Activated CD4-positive, alpha-beta T cell treated with anti-CD3 and anti-CD28 coated beads for 1 hour (primary cell): Measurements from ENCODE around the gene SHTN1.
A peak's percentile ranks its signal among the peaks of the same experiment; 100 is the strongest.

Experiments used
- DNase-seq: peaks from one replicate; pipeline ENCODE4 v3.0.0-alpha.2; 2020

The SHTN1 gene

GRCh38 chr10:117005026-117005526 lies at the start of gene SHTN1:
Gene SHTN1 (minus strand): TSS chr10:117005187. CDS start chr10:117005079, 108 bp downstream.
- DNase-seq: peak; percentile 12

DNA sequence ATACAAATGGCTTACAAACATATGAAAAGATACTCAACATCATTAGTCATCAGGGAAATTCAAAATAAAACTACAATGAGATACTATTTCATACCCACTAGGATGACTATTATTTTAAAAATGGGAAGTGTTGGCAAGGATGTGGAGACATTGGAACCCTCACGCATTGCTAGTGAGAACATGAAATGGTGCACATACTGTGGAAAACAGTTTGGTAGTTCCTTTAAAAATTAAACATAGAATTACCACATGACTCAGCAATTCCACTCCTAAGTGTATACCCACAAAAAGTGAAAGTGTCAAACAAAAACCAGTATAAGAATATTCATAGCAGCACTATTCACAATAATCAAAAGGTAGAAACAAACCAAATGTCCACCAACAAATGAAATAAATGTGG lies 48.5 kb upstream of the SHTN1 start:
- DNase-seq: no peak

GRCh38 chr10:117047947-117048346 lies 43.0 kb upstream of the SHTN1 start:
- no peak for DNase-seq

DNA sequence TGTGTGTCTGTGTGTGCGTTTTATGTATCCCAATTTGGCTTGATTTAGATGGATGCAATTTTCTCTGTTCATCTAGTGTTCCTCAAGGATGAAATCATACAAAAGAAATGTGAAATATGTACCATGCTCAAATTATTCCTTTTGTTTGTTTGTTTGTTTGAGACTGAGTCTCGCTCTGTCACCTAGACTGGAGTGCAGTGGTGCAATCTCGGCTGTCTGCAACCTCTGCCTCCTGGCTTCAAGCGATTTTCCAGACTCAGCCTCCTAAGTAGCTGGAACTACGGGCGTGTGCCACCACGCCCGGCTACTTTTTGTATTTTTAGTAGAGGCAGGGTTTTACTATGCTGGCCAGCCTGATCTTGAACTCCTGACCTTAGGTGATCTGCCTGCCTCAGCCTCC lies 11.3 kb upstream of the SHTN1 start:
- DNase-seq: no peak

DNA sequence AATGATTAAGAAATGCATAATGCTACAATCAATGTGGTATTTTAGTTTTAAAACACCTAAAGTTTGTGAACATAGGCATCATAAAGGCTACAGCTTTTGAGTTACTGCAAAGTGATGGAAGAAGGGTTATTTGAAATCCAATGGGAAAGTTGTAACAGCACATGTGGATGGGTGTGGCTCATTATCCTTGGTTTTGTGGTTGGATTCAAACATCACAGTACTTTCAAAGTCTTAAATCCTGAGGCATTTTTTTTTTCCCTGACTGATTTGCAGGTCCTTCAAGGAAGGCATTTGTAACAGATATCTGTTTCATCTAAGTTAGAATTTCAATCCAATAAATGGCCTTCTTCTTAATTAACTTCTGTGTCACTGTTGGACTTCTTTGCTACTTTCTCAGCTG lies 9.8 kb upstream of the SHTN1 start:
- DNase-seq: no peak

GRCh38 chr10:117007080-117007479 lies 2.1 kb upstream of the SHTN1 start:
- no peak for DNase-seq

- DNase-seq: no peak
Measured at GRCh38 chr10:117005527-117006055, 604 bp upstream of the SHTN1 start.

DNA sequence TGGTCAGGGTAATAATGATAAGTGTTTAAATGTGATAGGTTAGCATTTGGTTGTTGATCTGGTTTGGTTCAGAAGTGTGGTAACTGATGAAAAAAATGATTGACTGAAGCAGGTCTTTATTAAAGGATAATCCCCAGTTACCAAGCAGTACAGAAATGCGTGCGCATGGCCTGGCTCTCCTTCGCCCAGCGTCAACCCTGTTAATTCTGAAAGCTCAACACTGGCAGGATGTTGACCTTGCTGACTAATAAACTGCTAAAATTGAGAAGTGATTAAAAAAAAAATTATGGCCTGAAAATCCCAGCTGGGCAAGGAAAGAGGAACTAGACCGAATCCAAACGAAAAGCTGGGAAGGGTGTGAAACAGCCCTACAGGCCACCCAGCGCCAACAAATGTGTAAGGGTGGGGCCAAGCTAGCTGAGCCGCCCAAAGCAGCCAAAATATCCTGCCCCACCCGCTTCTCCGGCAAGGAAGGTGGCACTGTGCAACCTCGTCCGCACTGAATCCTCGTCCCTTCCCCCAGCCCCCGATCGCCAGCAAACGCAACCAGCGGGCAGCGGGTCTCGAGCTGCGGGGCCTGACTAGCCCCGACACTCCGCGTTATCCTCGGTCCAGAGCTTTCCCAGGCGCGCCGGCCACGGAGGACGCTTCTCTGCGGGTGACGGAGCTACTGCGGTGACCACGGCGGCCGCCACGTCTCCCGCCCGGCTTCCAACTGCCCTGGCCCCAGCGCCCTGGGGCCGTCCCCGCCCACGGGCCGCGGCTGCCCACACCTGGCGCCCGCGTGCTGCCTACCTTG lies 561 bp downstream of the SHTN1 start:
- DNase-seq: no peak

DNA sequence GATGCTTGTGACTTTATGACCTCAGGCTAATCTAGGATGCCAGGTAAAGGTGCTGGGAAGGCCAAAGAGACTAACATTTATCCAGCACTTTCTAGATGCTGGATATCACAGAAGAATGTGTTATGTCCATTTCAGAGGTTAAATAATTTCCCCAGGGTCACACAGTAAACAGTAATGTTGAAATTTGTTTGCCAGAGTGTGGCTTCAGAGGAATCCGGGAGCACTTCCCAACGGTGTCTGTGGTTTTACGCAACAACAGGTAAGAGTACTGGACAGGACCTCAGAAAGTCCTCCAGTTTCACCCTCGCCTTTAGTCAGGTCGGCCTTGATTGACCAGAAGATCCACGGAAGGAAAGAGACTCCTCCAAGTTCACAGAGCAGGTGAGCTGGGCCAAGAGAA lies 1.7 kb downstream of the SHTN1 start:
- no peak for DNase-seq

- no peak for DNase-seq
Measured at GRCh38 chr10:117002206-117002605, 2.8 kb downstream of the SHTN1 start.

GRCh38 chr10:117001144-117001543 lies 3.8 kb downstream of the SHTN1 start:
- no peak for DNase-seq

DNA sequence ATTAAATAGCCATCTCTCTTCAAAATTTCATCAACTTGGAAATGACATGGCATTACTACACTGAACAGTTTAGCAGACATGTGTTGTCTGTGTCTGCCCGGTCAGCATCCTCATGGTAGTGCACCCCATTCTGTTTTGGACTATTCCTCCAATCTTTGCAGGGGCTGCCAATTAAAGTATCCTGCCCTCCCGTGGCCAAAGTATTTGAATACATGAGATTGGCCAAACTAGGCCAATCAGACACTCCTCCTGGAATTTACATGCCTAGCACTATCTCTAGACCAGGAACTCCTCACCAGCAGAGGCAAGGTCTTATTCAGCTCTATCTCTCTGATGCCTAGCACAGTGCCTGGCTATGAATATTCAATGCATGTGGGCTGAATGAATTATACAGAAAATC lies 4.4 kb downstream of the SHTN1 start:
- no peak for DNase-seq

DNA sequence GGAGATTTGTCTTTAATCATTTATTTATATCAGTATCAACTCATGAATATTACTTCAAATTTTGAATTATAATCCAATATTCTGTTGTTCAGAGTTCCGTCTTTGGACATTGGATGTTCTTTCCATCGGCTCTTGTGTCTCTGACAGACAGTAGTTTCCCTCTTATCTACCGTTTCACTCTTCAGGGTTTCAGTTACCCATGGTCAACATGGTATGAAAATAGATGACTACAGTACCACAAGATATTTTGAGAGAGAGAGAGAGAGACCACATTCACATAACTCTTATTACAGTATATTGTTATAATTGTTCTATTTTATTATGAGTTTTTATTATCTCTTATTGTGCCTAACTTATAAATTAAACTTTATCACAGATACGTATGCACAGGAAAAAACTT lies 6.8 kb downstream of the SHTN1 start:
- no peak for DNase-seq

- no peak for DNase-seq
Measured at GRCh38 chr10:116997015-116997414, 8.0 kb downstream of the SHTN1 start.

DNA sequence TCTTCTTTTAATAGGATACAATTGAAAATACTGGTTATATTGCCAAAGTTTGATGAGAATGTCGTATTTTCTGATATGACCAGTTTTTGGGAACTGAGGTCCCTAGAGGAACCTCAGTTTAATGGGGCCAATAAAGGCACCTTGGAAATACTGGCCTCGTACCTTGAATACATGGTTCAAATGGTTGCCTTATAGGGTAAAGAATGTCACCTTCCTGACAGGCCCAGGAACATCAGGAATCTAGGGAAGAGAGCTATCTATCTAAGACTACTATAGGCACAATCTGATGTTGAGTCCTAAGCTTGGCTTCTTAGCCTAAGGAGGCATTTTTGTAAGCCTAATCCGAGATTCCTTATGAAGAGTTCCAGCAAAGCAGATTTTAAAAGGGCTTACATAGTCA lies 9.3 kb downstream of the SHTN1 start:
- no peak for DNase-seq

DNA sequence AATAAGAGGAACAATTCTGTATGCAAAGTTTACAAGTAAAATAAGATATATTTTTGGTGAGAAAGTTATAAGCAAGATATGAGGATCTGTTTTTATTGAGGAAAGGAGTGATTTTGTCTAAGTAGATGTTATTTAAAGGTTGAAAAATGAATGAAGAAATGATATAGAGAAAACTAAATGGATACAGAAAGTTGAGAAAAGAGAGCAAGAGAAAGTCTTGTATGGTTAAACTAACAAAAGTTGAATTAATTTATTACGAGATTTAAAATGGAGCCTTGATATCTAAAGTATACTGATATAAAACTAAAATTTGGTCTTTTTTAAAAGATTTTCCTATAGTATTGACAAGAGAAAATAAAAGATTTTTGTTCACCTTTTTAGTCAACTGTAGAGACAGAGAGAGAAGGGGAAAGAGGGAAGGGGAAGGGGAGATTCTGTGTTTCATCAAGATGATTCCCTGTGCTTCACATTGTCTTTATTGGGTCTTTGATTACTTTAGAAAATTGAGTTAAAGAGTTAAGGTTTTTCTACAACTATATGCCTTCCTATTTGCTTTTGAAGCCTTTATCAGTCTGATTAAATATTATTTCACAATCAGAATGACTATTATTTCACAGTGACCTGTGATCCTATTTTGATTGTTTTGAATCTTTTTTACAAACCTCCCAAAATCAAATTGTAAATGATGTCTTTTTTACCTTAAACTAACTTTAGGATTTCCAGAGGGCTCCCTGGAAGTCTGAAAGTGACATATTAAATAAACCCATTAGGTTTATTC lies 10.7 kb downstream of the SHTN1 start:
- no peak for DNase-seq

- DNase-seq: no peak
Measured at GRCh38 chr10:116993610-116994009, 11.4 kb downstream of the SHTN1 start.

DNA sequence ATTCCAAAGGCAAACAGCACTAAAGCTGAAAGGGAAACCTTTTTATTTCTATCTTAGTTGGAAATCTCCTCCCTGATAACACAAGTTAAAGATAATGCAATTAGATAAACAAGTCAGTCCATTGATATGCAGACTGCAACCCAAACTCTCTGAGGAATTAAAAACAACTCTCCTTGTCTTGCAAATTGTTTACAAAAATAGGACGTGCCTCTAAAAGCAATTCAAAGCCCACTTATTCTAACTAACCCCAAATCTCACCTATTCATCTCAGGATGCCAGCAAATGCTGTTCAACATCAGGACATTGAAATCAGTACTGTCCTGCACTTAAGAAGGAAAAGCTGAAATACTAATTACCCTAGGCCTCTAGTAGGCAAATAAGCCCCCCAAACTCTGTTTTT lies 12.8 kb downstream of the SHTN1 start:
- no peak for DNase-seq

DNA sequence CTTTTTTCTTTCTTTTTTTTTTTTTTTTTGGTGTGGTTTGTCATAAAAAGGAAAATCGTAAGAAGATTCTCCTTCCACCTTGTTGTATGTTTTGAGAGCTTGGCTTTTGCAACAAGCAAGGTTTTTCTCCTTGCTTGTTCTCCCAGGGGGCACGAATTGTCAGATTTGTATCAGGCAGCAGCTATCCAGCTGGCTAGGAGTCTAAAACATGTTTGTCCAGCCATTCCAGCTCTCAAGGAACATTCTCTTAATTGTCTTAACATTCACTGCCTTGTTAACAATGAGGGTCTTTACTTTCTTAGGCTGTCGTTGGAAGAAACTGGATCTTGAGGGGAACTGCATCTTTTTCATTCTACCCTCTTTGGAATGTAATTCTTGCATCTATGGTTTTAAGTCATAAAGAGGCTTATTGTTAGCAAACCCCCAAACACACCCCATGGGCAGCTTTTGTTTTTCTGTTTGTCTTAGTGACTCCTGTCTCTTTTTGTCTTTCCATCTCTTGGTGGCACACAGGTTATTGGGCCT lies 14.6 kb downstream of the SHTN1 start:
- no peak for DNase-seq

- DNase-seq: no peak
Measured at GRCh38 chr10:116989439-116989838, 15.5 kb downstream of the SHTN1 start.

- no peak for DNase-seq
Measured at GRCh38 chr10:116988311-116988710, 16.7 kb downstream of the SHTN1 start.

DNA sequence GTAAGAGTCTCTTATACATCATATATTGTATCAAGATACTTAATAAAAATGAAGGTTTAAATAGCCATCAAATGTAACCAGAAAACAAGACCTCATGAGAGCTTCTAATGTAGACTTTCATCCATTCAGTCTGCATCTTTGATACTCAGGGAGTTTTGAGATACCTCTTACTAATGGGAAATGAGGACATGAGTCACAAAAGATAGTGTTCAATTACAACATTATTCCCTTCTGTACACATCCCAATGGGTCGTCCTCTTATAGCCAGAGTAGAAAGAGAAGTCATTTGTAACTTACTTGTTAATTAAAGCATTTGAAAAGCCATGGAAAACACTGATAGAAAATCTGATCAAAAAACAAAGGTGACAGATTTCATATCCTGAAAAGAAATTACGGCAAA lies 19.4 kb downstream of the SHTN1 start:
- no peak for DNase-seq

GRCh38 chr10:116984202-116984990 lies 20.6 kb downstream of the SHTN1 start:
- DNase-seq: no peak
